ENCODE results near the gene PRKCQ. TPM values are rescaled to one million over a fixed set of nuclear protein-coding genes. Genes with fewer than 3 reads are reported as not detected.

The PRKCQ gene
- total RNA-seq, 4 donors from 2014 or later = 0.21 to 0.30 TPM; not detected in 2

DNA sequence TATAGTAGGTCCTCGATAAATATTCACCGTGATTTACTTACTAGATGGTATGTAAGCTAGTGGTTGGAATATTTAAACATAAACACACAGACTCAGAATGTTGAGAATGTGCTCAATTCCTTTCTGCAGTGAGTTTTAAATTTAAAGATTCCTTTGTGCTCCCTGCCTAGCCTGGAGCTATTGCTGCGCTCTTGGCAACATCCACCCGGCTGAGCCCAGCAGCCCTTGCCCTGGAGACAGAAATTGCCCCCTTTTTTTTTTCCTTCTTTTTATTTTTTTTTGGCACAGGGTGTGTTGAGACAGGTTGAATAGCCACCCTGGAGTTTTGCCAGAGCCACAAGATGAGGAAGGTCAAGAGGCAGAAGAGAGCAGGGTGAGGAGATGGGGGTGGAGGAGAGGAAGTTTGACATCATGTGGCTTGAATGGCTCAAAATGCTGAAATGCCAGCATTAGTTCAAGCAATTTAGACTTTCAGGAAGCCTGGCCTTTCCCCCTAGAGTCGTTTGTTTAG lies 180.8 kb downstream of the PRKCQ start:
- H3K27me3 ChIP-seq = no peaks in the 10 kb centered on the region
- peak overlapping the region in 1 of 4 donors; percentile 56 for H3K27ac ChIP-seq
- no peaks in the 10 kb centered on the region for H3K36me3 ChIP-seq
- no peaks in the 10 kb centered on the region for H3K9me3 ChIP-seq
- H3K4me3 ChIP-seq = no peak overlapping the region
- H3K4me1 ChIP-seq = peaks cover 0 to 25% (median 0%) of the 10 kb centered on the region in 4 donors
- TF ChIP-seq POLR2A (IDR thresholded peaks at IDR 0.05) = no peak
- TF ChIP-seq, protein P1, sequence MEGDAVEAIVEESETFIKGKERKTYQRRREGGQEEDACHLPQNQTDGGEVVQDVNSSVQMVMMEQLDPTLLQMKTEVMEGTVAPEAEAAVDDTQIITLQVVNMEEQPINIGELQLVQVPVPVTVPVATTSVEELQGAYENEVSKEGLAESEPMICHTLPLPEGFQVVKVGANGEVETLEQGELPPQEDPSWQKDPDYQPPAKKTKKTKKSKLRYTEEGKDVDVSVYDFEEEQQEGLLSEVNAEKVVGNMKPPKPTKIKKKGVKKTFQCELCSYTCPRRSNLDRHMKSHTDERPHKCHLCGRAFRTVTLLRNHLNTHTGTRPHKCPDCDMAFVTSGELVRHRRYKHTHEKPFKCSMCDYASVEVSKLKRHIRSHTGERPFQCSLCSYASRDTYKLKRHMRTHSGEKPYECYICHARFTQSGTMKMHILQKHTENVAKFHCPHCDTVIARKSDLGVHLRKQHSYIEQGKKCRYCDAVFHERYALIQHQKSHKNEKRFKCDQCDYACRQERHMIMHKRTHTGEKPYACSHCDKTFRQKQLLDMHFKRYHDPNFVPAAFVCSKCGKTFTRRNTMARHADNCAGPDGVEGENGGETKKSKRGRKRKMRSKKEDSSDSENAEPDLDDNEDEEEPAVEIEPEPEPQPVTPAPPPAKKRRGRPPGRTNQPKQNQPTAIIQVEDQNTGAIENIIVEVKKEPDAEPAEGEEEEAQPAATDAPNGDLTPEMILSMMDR (IDR thresholded peaks at IDR 0.05) = no peak
- TF ChIP-seq EP300 (IDR thresholded peaks at IDR 0.05) = peak in 1 of 2 donors; percentile 53
- 41 to 42% methylated on average over 5 of the region's 5 CpGs for WGBS, 2 donors
- DNase-seq (ENCODE audit: low spot score in 2 of 2) = peak in 1 of 2 donors; percentile 71

DNA sequence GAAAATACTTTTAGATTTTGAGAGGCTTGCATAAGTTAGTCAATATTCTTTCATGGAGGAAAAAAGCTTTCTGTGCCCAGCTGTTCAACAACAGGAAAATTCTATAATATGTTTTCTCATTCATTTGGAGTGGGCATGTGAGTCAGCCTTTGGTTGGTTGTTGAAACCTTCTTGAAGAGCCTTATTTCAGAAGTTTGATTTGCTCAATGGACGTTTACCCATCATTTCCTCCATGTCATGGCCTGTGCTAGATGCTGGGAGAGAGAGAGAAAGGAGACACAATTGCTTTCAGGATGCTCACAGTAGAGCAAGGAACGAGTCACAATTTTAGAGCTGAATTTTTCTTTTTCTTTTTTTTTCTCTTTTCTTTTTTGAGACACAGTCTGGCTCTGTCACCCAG lies 181.7 kb downstream of the PRKCQ start:
- no peak overlapping the region for H3K4me3 ChIP-seq
- H3K27me3 ChIP-seq = no peaks in the 10 kb centered on the region
- TF ChIP-seq EP300 (IDR thresholded peaks at IDR 0.05) = no peak
- TF ChIP-seq POLR2A (IDR thresholded peaks at IDR 0.05) = no peak
- TF ChIP-seq, protein P1 (IDR thresholded peaks at IDR 0.05) = no peak
- 33 to 35% methylated on average over 2 of the region's 2 CpGs for WGBS, 2 donors
- no peak overlapping the region for H3K27ac ChIP-seq
- H3K36me3 ChIP-seq = no peaks in the 10 kb centered on the region
- H3K9me3 ChIP-seq = no peaks in the 10 kb centered on the region
- DNase-seq (ENCODE audit: low spot score in 2 of 2) = no peak
- peaks cover 0 to 25% (median 0%) of the 10 kb centered on the region in 4 donors for H3K4me1 ChIP-seq

DNA sequence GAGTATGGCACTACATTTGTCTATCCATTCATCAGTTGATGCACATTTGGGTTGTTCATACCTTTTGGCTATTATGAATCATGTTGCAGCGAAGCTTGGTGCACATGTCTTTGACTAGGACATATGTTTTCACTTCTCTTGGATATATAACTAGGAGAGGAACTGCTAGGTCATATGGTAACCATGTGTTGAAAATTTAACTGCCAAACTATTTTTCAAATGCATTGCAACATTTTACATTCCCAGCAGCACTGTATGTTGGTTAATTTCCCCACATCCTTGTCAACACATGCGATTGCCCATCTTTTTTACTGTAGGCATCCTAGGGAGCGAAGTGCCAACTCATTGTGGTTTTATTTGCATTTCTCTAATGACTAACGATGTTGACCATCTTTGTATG lies 183.4 kb downstream of the PRKCQ start:
- 56 to 64% methylated on average over 4 of the region's 4 CpGs for WGBS, 2 donors
- DNase-seq (ENCODE audit: low spot score in 2 of 2) = no peak
- no peaks in the 10 kb centered on the region for H3K27me3 ChIP-seq
- no peak overlapping the region for H3K4me3 ChIP-seq
- H3K4me1 ChIP-seq = peaks cover 0 to 24% (median 0%) of the 10 kb centered on the region in 4 donors
- TF ChIP-seq, protein P1 (IDR thresholded peaks at IDR 0.05) = no peak
- TF ChIP-seq POLR2A (IDR thresholded peaks at IDR 0.05) = no peak
- peak in 1 of 2 donors; percentile 43 for TF ChIP-seq EP300 (IDR thresholded peaks at IDR 0.05)
- H3K27ac ChIP-seq = no peak overlapping the region
- no peaks in the 10 kb centered on the region for H3K9me3 ChIP-seq
- no peaks in the 10 kb centered on the region for H3K36me3 ChIP-seq

DNA sequence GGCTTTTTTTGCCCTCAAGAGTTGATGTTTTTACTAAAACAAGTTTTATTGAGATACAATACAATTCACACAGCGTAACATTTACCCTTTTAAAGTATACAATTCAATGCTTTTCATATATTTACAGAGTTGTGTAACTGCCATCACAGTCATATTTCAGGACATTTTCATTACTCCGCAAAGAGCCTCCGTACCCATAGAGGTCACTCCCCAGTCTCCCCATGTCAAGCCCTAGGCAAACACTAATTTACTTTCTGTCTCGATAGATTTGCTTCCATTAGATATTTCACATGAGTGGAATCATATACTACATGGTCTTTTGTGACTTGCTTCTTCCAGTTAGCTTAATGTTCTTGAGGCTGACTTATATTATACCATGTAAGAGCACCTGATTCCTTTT lies 183.8 kb downstream of the PRKCQ start:
- 81 to 86% methylated on average over 4 of the region's 4 CpGs for WGBS, 2 donors
- Histone ChIP-seq H3K27ac (no peak overlapping the region), H3K9me3 (no peaks in the 10 kb centered on the region), H3K4me1 (peaks cover 0 to 20% (median 0%) of the 10 kb centered on the region in 4 donors), H3K36me3 (peaks cover 0 to 1% (median 0%) of the 10 kb centered on the region in 3 donors), H3K4me3 (no peak overlapping the region), H3K27me3 (no peaks in the 10 kb centered on the region)
- TF ChIP-seq EP300 (IDR thresholded peaks at IDR 0.05) (no peak), POLR2A (IDR thresholded peaks at IDR 0.05) (no peak)
- TF ChIP-seq, protein P1 (IDR thresholded peaks at IDR 0.05) = no peak
- DNase-seq (ENCODE audit: low spot score in 2 of 2) = no peak

DNA sequence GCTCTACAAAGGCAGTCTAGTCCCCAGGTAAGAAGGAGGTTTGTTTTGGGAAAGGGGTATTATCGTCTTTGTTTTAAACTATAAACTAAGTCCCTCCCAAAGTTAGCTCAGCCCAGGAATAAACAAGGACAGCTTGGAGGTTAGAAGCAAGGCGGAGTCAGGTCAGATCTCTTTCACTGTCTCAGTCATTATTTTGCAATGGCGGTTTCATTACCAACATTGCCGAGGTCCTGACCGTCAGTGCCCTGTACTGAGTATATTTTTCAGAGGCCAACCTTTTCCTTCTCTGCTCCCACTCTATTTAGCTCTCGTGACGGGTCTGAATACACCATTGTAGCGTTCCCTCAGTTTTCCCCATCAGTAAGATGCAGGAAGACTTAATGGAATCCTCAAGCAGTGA lies 184.5 kb downstream of the PRKCQ start:
- no peak overlapping the region for H3K4me3 ChIP-seq
- peaks cover 0 to 3% (median 0%) of the 10 kb centered on the region in 4 donors for H3K9me3 ChIP-seq
- WGBS, 2 donors = 74 to 77% methylated on average over 8 of the region's 8 CpGs
- TF ChIP-seq EP300 (IDR thresholded peaks at IDR 0.05) (no peak), POLR2A (IDR thresholded peaks at IDR 0.05) (no peak)
- TF ChIP-seq, protein P1 (IDR thresholded peaks at IDR 0.05) = no peak
- no peak overlapping the region for H3K27ac ChIP-seq
- no peak for DNase-seq (ENCODE audit: low spot score in 2 of 2)
- H3K27me3 ChIP-seq = no peaks in the 10 kb centered on the region
- peaks cover 0 to 17% (median 0%) of the 10 kb centered on the region in 4 donors for H3K4me1 ChIP-seq
- peaks cover 0 to 6% (median 0%) of the 10 kb centered on the region in 3 donors for H3K36me3 ChIP-seq

Measured in tibial nerve (tissue), 4 donors.